Fibroblast of mammary gland (primary cell): Measurements from ENCODE around the gene DNM1L.

Experiments
- DNase-seq: peaks from one replicate; pipeline ENCODE4 v3.0.0-alpha.2; 2010; ENCODE audit warnings: low read depth
- H3K4me3 ChIP-seq: 2 replicates; pipeline ENCODE4 v1.5.1; 2011; ENCODE audit warnings: low read depth, mild to moderate bottlenecking, low read length, moderate library complexity; ENCODE audit not compliant: control insufficient read depth
- CTCF ChIP-seq: conservative IDR thresholded peaks from 2 replicates; pipeline ENCODE4 v1.5.1; 2011; ENCODE audit warnings: low read depth, low read length, inconsistent platforms; ENCODE audit not compliant: control insufficient read depth, insufficient read depth

DNM1L gene

GRCh38 chr12:32679091-32679919 is at the start of gene DNM1L:
Gene DNM1L, plus strand, starts transcription at chr12:32679301. Its CDS starts 63 bp downstream, at chr12:32679364.
- TF ChIP-seq CTCF = no peak
- DNase-seq = peak; percentile 93
- peak within 1 kb of the TSS; percentile 76 for H3K4me3 ChIP-seq

- no peak for TF ChIP-seq CTCF
- no peak for DNase-seq
- H3K4me3 ChIP-seq = no peak overlapping the region
Measured at GRCh38 chr12:32641287-32641901, 37.7 kb upstream of the DNM1L start.

- no peak for TF ChIP-seq CTCF
- H3K4me3 ChIP-seq = no peak overlapping the region
- no peak for DNase-seq
Measured at GRCh38 chr12:32644431-32644830, 34.7 kb upstream of the DNM1L start.

GRCh38 chr12:32647275-32647674 is 31.8 kb upstream of the DNM1L start:
- TF ChIP-seq CTCF = no peak
- DNase-seq = no peak
- H3K4me3 ChIP-seq = no peak overlapping the region

GRCh38 chr12:32650508-32650907 is 28.6 kb upstream of the DNM1L start:
- no peak for DNase-seq
- no peak overlapping the region for H3K4me3 ChIP-seq
- TF ChIP-seq CTCF = no peak

GRCh38 chr12:32651151-32651955 is 27.7 kb upstream of the DNM1L start:
- DNase-seq = no peak
- no peak for TF ChIP-seq CTCF
- H3K4me3 ChIP-seq = no peak overlapping the region
